ENCODE measurements around the gene CREBL2. TPM values are rescaled to one million over a fixed set of nuclear protein-coding genes. Genes with fewer than 3 reads are reported as not detected.

Gene CREBL2
- total and polyA plus RNA-seq, 2 of the 13 experiments (the other 11 are each of a cell fraction or from before 2014, with no cell fraction given): 6.9 to 8.4 TPM

GRCh38 chr12:12592930-12593329 lies 18.7 kb upstream of the CREBL2 start:
- Histone ChIP-seq H3K4me2 (ENCODE audit: low read depth, low read length) (0 out of 2 replicates have a peak overlapping the region, but pooled peaks have one; percentile 8), H3K9me3 (ENCODE audit: low read length) (no peaks in the 10 kb centered on the region), H3K4me1 (ENCODE audit: insufficient read depth, low read length) (peaks cover 7% of the 10 kb centered on the region), H3K27ac (ENCODE audit: extremely low read length, insufficient read depth, low read length) (no peak overlapping the region), H3K27me3 (ENCODE audit: control insufficient read depth in 1 of 2, insufficient read depth in 2 of 2, low read length in 2 of 2) (no peaks in the 10 kb centered on the region; a peak in 2 of 5 replicates), H4K20me1 (ENCODE audit: insufficient read depth, low read length) (no peaks in the 10 kb centered on the region), H2AFZ (ENCODE audit: low read length) (no peak overlapping the region), H3K79me2 (ENCODE audit: insufficient read depth, low read length) (no peaks in the 10 kb centered on the region), H3K4me3 (replicated peaks in 1 of 3; ENCODE audit: insufficient read depth in 1 of 3, low read depth in 2 of 3, low read length in 3 of 3) (no peak overlapping the region), H3K9ac (ENCODE audit: insufficient read depth, low read depth, low read length) (no peak overlapping the region), H3K36me3 (replicated peaks in 1 of 2; ENCODE audit: control insufficient read depth in 1 of 2, insufficient read depth in 2 of 2, low read length in 2 of 2) (no peaks in the 10 kb centered on the region)
- ChIA-PET POLR2A (interaction anchor here (1.9 to 2.4 kb wide), 2 partner anchors 19 to 30 kb away, joined by 7 to 9 read pairs; partner anchors contain the start of genes CREBL2 and DUSP16), CTCF (ENCODE audit: low intra/inter-chr PET ratio, low total read pairs) (no interaction called here)
- intact Hi-C loops (cut with micrococcal nuclease; ENCODE audit: unreplicated experiment): no loop called here
- no TSS peak for BruUV-seq (replicated peaks)
- no peak; the same call in 1 of the 3 replicates for ATAC-seq
- DNase-seq (ENCODE audit: low spot score): peak; percentile 56
- 17% methylated on average over 3 of the region's 3 CpGs for WGBS (ENCODE audit: low lambda C conversion rate)
- in situ Hi-C loops (cut with HindIII; ENCODE audit: extremely low pct_ligation_motif_present, low pct_unique_long_range_greater_than_20kb): no loop called here
- no peak for FAIRE-seq
- TF ChIP-seq HOXA7 (CRISPR knock-in tag; IDR thresholded peaks at IDR 0.05) (no peak), FOSL2 (CRISPR knock-in tag; IDR thresholded peaks at IDR 0.05) (peak; percentile 78), ZNF577 (CRISPR knock-in tag; IDR thresholded peaks at IDR 0.05; ENCODE audit: borderline replicate concordance, low read depth) (no peak), ZNF567 (CRISPR knock-in tag; IDR thresholded peaks at IDR 0.05; ENCODE audit: borderline replicate concordance) (no peak), FOXA3 (CRISPR knock-in tag; IDR thresholded peaks at IDR 0.05) (peak; percentile 30; the same call in 1 of the 2 replicates), GTF3A (CRISPR knock-in tag; conservative IDR thresholded peaks at IDR 0.05) (no peak), BHLHE40 (IDR thresholded peaks at IDR 0.05; ENCODE audit: low read length) (peak; percentile 74), NFIC (IDR thresholded peaks at IDR 0.05; ENCODE audit: low read length) (no peak), SP5 (CRISPR knock-in tag; IDR thresholded peaks at IDR 0.05; ENCODE audit: borderline replicate concordance, low read depth) (no peak), DPF2 (CRISPR knock-in tag; IDR thresholded peaks at IDR 0.05; ENCODE audit: borderline replicate concordance, low read depth) (no peak), FOXA1 (IDR thresholded peaks at IDR 0.05) (no peak), FOXA1 (CRISPR knock-in tag; IDR thresholded peaks at IDR 0.05) (peak; percentile 38; the same call in 1 of the 2 replicates), ZBTB3 (CRISPR knock-in tag; IDR thresholded peaks at IDR 0.05; ENCODE audit: borderline replicate concordance, low read depth) (no peak), ZNF563 (CRISPR knock-in tag; IDR thresholded peaks at IDR 0.05) (no peak), TEAD3 (CRISPR knock-in tag; optimal IDR thresholded peaks at IDR 0.05; ENCODE audit: borderline replicate concordance) (peak; percentile 58), ZBTB26 (CRISPR knock-in tag; IDR thresholded peaks at IDR 0.05; ENCODE audit: borderline replicate concordance) (no peak), ZNF547 (CRISPR knock-in tag; IDR thresholded peaks at IDR 0.05) (no peak), JUN (CRISPR knock-in tag; IDR thresholded peaks at IDR 0.05) (0 out of 2 replicates have a peak, but pooled peaks have one; percentile 31), FOSL1 (CRISPR knock-in tag; IDR thresholded peaks at IDR 0.05; ENCODE audit: borderline replicate concordance) (0 out of 2 replicates have a peak, but pooled peaks have one; percentile 40), ARID5B (CRISPR knock-in tag; IDR thresholded peaks at IDR 0.05) (0 out of 2 replicates have a peak, but pooled peaks have one; percentile 10)

Measured in HepG2 (cell line).